HepG2 (cell line): Measurements from ENCODE around the gene TANGO6. TPM values are rescaled to one million over a fixed set of nuclear protein-coding genes. Genes with fewer than 3 reads are reported as not detected.

ENCODE experiments used
- CBFB ChIP-seq: sonication (generic); formaldehyde crosslinking; IDR thresholded peaks from 2 replicates; pipeline ENCODE4 v1.4.0; 2020; ENCODE audit warnings: missing genetic modification reagents
- CHCHD3 ChIP-seq: sonication (generic); formaldehyde crosslinking; IDR thresholded peaks from 2 replicates; pipeline ENCODE4 v1.8.0; 2022; ENCODE audit warnings: mild to moderate bottlenecking, missing genetic modification reagents, moderate library complexity
- CREB1 ChIP-seq, 2 experiments: fragments of 450-650 bp in 1 of 2; IDR thresholded peaks; 2 replicates each; pipeline ENCODE4 v1.6.1; 2016 to 2017; ENCODE audit warnings: control low read depth in 1 of 2, mild to moderate bottlenecking in 1 of 2, missing compliant biosample characterization in 1 of 2, missing genetic modification characterization in 1 of 2
- FOXP1 ChIP-seq, 2 experiments: fragments of 450-650 bp in 1 of 2; IDR thresholded peaks; 2 replicates each; pipeline ENCODE4 v1.6.1; 2017 to 2018; ENCODE audit warnings: antibody characterized with exemption in 1 of 2
- GATAD2A ChIP-seq: IDR thresholded peaks from 2 replicates; pipeline ENCODE4 v1.6.1; 2016
- NCOA5 ChIP-seq: sonication (generic); formaldehyde crosslinking; IDR thresholded peaks from 2 replicates; pipeline ENCODE4 v1.4.0; 2020; ENCODE audit warnings: missing genetic modification reagents
- NFYB ChIP-seq: sonication (generic); formaldehyde crosslinking; IDR thresholded peaks from 2 replicates; pipeline ENCODE4 v1.4.0; 2020; ENCODE audit warnings: missing genetic modification reagents
- NR2F2 ChIP-seq: IDR thresholded peaks from 2 replicates; pipeline ENCODE4 v1.6.1; 2012; ENCODE audit warnings: low read depth, inconsistent platforms, borderline replicate concordance
- PAWR ChIP-seq: sonication (generic); formaldehyde crosslinking; IDR thresholded peaks from 2 replicates; pipeline ENCODE4 v1.4.0; 2020; ENCODE audit warnings: missing genetic modification reagents, mild to moderate bottlenecking, borderline replicate concordance
- SIX1 ChIP-seq: sonication (generic); formaldehyde crosslinking; IDR thresholded peaks from 2 replicates; pipeline ENCODE4 v1.4.0; 2020; ENCODE audit warnings: missing genetic modification reagents, borderline replicate concordance
- SIX4 ChIP-seq: sonication (generic); formaldehyde crosslinking; IDR thresholded peaks from 2 replicates; pipeline ENCODE4 v1.4.0; 2020; ENCODE audit warnings: missing genetic modification reagents
- ZFP1 ChIP-seq: IDR thresholded peaks from 2 replicates; pipeline ENCODE4 v1.6.1; 2016
- ZNF607 ChIP-seq: sonication (generic); formaldehyde crosslinking; IDR thresholded peaks from 2 replicates; pipeline ENCODE4 v1.5.1; 2020; ENCODE audit warnings: missing genetic modification reagents, mild to moderate bottlenecking, borderline replicate concordance
- ZNF772 ChIP-seq: sonication (generic); formaldehyde crosslinking; IDR thresholded peaks from 2 replicates; pipeline ENCODE4 v1.5.0; 2020; ENCODE audit warnings: mild to moderate bottlenecking, missing genetic modification reagents
- polyA plus RNA-seq, 8 experiments: library from polyadenylated mRNA; depleted of rRNA in 3 of 8; stranded (reverse) in 7 of 8; unstranded in 1 of 8; fragments of >200 nt; fragmentation: Illumina TruSeq in 4 of 8; extraction: Trizol in 4 of 8; gene quantifications; 2 replicates each; pipeline versions ENCODE4 v1.2.1 to v1.2.3, GENCODE V29; 2011 to 2016; ENCODE audit warnings: low read depth in 4 of 8, missing spikeins in 1 of 8, mixed read lengths in 1 of 8; ENCODE audit not compliant: insufficient read depth in 1 of 8
- total RNA-seq, 5 experiments: library from RNA; depleted of rRNA; stranded (reverse); fragments of >200 nt; fragmentation: Illumina TruSeq; extraction: Trizol; gene quantifications; 2 replicates each; pipeline ENCODE4 v1.2.3, GENCODE V29; 2016; ENCODE audit warnings: low read depth in 1 of 5
- TF ChIP-seq, protein P1 (sequence below): sonication (generic); formaldehyde crosslinking; IDR thresholded peaks from 2 replicates; pipeline ENCODE4 v1.4.0; 2020; ENCODE audit warnings: missing genetic modification reagents
- TF ChIP-seq, protein P2 (sequence below): sonication (generic); formaldehyde crosslinking; IDR thresholded peaks from 2 replicates; pipeline ENCODE4 v1.5.1; 2020; ENCODE audit warnings: missing genetic modification reagents, mild to moderate bottlenecking, borderline replicate concordance
- TF ChIP-seq, protein P3 (sequence below), 2 experiments: sonication (generic) in 1 of 2; formaldehyde crosslinking in 1 of 2; IDR thresholded peaks; 2 replicates each; pipeline versions ENCODE4 v1.5.1 to v1.6.1; 2011 to 2020; ENCODE audit warnings: borderline replicate concordance in 1 of 2, low read depth in 1 of 2, low read length in 1 of 2, mild to moderate bottlenecking in 1 of 2, missing genetic modification reagents in 1 of 2, moderate library complexity in 1 of 2
- TF ChIP-seq, protein P4 (sequence below): sonication (generic); formaldehyde crosslinking; IDR thresholded peaks from 2 replicates; pipeline ENCODE4 v1.5.0; 2020; ENCODE audit warnings: missing genetic modification reagents, mild to moderate bottlenecking, borderline replicate concordance
- TF ChIP-seq, protein P5 (sequence below): sonication (generic); formaldehyde crosslinking; IDR thresholded peaks from 2 replicates; pipeline ENCODE4 v1.8.0; 2022; ENCODE audit warnings: missing genetic modification reagents, mild to moderate bottlenecking, moderate library complexity, borderline replicate concordance

TANGO6 gene
- total and polyA plus RNA-seq, 2 of the 13 experiments (the other 11 are each of a cell fraction or from before 2014, with no cell fraction given), result 7.2 to 13.3 TPM

DNA sequence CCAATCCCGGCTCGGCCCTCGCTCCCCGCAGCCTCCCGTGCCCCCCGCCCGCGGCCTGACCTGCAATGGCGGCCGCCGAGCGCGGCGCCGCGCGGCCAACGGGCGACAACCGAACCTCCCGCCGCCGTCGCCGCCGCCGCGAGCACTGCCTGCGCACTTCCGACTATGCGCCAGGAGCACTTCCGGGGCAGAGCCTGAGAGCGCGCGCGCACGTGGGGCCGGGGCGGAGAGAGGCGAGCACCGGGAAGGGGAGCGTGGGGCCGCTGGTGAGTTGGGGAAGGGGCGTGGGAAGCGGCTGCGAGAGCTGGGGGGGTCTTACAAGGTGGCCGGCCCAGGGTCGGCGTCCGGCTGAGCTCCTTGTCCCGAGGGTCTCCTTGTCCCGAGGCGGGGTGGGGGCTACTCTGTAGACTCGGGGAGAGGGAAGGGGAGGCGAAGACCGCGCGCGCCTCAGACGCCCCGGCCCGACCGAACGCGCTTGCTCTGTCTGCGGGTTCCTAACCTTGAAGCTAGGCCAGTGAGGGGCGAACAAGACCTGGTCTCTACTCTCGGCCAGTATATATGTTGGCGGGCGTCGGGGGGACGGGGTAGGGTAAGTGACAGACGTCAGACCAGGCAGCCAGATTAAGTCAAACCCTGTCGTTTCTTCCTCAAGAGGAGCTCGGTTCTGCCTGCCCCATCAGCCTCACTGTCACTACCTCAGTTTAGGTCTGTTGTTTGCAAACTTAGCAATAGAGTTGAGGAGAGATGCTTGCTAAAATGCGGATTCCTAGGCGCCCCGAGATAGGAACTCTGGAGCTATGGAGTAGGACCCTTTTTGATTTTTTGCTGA is 289.3 kb downstream of the TANGO6 start, which contains the start of the genes CHTF8 and UTP4 (continued):
- TF ChIP-seq SIX4 (CRISPR knock-in tag) (peak; percentile 25; the same call in 1 of the 2 replicates), GATAD2A (CRISPR knock-in tag) (no peak), CHCHD3 (CRISPR knock-in tag) (peak; percentile 21; the same call in 1 of the 2 replicates), CBFB (CRISPR knock-in tag) (peak; percentile 79; the same call in 1 of the 2 replicates), SIX1 (CRISPR knock-in tag) (no peak), NR2F2 (peak; percentile 30; the same call in 1 of the 2 replicates), CREB1 (IDR thresholded peaks at IDR 0.05) (peak; percentile 49; the same call in 1 of the 2 replicates), CREB1 (CRISPR knock-in tag; IDR thresholded peaks at IDR 0.05) (no peak), NFYB (CRISPR knock-in tag) (no peak), ZNF607 (CRISPR knock-in tag) (peak; percentile 13; the same call in 1 of the 2 replicates), ZFP1 (CRISPR knock-in tag) (no peak), ZNF772 (CRISPR knock-in tag) (no peak), FOXP1 (IDR thresholded peaks at IDR 0.05) (no peak), FOXP1 (CRISPR knock-in tag; IDR thresholded peaks at IDR 0.05) (0 out of 2 replicates have a peak, but pooled peaks have one; percentile 29), PAWR (CRISPR knock-in tag) (no peak), NCOA5 (CRISPR knock-in tag) (no peak)
- TF ChIP-seq, protein P1, sequence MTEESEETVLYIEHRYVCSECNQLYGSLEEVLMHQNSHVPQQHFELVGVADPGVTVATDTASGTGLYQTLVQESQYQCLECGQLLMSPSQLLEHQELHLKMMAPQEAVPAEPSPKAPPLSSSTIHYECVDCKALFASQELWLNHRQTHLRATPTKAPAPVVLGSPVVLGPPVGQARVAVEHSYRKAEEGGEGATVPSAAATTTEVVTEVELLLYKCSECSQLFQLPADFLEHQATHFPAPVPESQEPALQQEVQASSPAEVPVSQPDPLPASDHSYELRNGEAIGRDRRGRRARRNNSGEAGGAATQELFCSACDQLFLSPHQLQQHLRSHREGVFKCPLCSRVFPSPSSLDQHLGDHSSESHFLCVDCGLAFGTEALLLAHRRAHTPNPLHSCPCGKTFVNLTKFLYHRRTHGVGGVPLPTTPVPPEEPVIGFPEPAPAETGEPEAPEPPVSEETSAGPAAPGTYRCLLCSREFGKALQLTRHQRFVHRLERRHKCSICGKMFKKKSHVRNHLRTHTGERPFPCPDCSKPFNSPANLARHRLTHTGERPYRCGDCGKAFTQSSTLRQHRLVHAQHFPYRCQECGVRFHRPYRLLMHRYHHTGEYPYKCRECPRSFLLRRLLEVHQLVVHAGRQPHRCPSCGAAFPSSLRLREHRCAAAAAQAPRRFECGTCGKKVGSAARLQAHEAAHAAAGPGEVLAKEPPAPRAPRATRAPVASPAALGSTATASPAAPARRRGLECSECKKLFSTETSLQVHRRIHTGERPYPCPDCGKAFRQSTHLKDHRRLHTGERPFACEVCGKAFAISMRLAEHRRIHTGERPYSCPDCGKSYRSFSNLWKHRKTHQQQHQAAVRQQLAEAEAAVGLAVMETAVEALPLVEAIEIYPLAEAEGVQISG (CRISPR knock-in tag), result peak; percentile 94
- TF ChIP-seq, protein P2, sequence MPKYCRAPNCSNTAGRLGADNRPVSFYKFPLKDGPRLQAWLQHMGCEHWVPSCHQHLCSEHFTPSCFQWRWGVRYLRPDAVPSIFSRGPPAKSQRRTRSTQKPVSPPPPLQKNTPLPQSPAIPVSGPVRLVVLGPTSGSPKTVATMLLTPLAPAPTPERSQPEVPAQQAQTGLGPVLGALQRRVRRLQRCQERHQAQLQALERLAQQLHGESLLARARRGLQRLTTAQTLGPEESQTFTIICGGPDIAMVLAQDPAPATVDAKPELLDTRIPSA (CRISPR knock-in tag), result no peak
- TF ChIP-seq, protein P3, sequence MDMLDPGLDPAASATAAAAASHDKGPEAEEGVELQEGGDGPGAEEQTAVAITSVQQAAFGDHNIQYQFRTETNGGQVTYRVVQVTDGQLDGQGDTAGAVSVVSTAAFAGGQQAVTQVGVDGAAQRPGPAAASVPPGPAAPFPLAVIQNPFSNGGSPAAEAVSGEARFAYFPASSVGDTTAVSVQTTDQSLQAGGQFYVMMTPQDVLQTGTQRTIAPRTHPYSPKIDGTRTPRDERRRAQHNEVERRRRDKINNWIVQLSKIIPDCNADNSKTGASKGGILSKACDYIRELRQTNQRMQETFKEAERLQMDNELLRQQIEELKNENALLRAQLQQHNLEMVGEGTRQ (IDR thresholded peaks at IDR 0.05; ENCODE audit: low read depth, low read length), result no peak
- TF ChIP-seq, protein P3 (CRISPR knock-in tag; IDR thresholded peaks at IDR 0.05; ENCODE audit: borderline replicate concordance), result no peak
- TF ChIP-seq, protein P4, sequence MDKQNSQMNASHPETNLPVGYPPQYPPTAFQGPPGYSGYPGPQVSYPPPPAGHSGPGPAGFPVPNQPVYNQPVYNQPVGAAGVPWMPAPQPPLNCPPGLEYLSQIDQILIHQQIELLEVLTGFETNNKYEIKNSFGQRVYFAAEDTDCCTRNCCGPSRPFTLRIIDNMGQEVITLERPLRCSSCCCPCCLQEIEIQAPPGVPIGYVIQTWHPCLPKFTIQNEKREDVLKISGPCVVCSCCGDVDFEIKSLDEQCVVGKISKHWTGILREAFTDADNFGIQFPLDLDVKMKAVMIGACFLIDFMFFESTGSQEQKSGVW (CRISPR knock-in tag), result 0 out of 2 replicates have a peak, but pooled peaks have one; percentile 54
- TF ChIP-seq, protein P5, sequence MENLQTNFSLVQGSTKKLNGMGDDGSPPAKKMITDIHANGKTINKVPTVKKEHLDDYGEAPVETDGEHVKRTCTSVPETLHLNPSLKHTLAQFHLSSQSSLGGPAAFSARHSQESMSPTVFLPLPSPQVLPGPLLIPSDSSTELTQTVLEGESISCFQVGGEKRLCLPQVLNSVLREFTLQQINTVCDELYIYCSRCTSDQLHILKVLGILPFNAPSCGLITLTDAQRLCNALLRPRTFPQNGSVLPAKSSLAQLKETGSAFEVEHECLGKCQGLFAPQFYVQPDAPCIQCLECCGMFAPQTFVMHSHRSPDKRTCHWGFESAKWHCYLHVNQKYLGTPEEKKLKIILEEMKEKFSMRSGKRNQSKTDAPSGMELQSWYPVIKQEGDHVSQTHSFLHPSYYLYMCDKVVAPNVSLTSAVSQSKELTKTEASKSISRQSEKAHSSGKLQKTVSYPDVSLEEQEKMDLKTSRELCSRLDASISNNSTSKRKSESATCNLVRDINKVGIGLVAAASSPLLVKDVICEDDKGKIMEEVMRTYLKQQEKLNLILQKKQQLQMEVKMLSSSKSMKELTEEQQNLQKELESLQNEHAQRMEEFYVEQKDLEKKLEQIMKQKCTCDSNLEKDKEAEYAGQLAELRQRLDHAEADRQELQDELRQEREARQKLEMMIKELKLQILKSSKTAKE, result no peak
